NB4 (cell line): Measurements from ENCODE around the gene SS18L1.

Experiments
- DNase-seq: peaks from one replicate; pipeline ENCODE4 v3.0.0; 2010; ENCODE audit warnings: low read depth
- H3K4me3 ChIP-seq: one replicate; pipeline ENCODE4 v1.5.1; 2011; ENCODE audit warnings: mild to moderate bottlenecking, low read depth, low read length, moderate library complexity
- MYC ChIP-seq: IDR thresholded peaks from 2 replicates; pipeline ENCODE4 v1.6.1; 2011; ENCODE audit warnings: low read depth, low read length
- POLR2A ChIP-seq: IDR thresholded peaks from 2 replicates; pipeline ENCODE4 v1.6.1; 2011; ENCODE audit warnings: mild to moderate bottlenecking; ENCODE audit not compliant: insufficient read length; ENCODE audit errors: extremely low read depth
- TF ChIP-seq, protein P1 (sequence below): IDR thresholded peaks from 2 replicates; pipeline ENCODE4 v1.6.1; 2011; ENCODE audit warnings: low read depth, low read length
- TF ChIP-seq, protein P2 (sequence below): IDR thresholded peaks from one replicate; pipeline ENCODE4 v1.5.1; 2012; ENCODE audit warnings: low read depth, low read length

SS18L1 gene

GRCh38 chr20:62209850-62210495 is 66.4 kb downstream of the SS18L1 start:
- H3K4me3 ChIP-seq = no peak overlapping the region
- TF ChIP-seq MYC = no peak
- TF ChIP-seq, protein P1, sequence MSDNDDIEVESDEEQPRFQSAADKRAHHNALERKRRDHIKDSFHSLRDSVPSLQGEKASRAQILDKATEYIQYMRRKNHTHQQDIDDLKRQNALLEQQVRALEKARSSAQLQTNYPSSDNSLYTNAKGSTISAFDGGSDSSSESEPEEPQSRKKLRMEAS = no peak
- TF ChIP-seq POLR2A = no peak

GRCh38 chr20:62210496-62210855 is 66.9 kb downstream of the SS18L1 start:
- TF ChIP-seq, protein P1 = no peak
- no peak for TF ChIP-seq POLR2A
- TF ChIP-seq MYC = no peak
- TF ChIP-seq, protein P2, sequence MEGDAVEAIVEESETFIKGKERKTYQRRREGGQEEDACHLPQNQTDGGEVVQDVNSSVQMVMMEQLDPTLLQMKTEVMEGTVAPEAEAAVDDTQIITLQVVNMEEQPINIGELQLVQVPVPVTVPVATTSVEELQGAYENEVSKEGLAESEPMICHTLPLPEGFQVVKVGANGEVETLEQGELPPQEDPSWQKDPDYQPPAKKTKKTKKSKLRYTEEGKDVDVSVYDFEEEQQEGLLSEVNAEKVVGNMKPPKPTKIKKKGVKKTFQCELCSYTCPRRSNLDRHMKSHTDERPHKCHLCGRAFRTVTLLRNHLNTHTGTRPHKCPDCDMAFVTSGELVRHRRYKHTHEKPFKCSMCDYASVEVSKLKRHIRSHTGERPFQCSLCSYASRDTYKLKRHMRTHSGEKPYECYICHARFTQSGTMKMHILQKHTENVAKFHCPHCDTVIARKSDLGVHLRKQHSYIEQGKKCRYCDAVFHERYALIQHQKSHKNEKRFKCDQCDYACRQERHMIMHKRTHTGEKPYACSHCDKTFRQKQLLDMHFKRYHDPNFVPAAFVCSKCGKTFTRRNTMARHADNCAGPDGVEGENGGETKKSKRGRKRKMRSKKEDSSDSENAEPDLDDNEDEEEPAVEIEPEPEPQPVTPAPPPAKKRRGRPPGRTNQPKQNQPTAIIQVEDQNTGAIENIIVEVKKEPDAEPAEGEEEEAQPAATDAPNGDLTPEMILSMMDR = no peak
- no peak for DNase-seq
- no peak overlapping the region for H3K4me3 ChIP-seq

More at GRCh38 chr20:62209850-62210495, 66.4 kb downstream of the SS18L1 start:
- DNase-seq = no peak

GRCh38 chr20:62211216-62211615 is 67.6 kb downstream of the SS18L1 start:
- TF ChIP-seq POLR2A (no peak), MYC (no peak)
- TF ChIP-seq, protein P1 = no peak
- TF ChIP-seq, protein P2 = no peak
- H3K4me3 ChIP-seq = no peak overlapping the region
- no peak for DNase-seq

DNA sequence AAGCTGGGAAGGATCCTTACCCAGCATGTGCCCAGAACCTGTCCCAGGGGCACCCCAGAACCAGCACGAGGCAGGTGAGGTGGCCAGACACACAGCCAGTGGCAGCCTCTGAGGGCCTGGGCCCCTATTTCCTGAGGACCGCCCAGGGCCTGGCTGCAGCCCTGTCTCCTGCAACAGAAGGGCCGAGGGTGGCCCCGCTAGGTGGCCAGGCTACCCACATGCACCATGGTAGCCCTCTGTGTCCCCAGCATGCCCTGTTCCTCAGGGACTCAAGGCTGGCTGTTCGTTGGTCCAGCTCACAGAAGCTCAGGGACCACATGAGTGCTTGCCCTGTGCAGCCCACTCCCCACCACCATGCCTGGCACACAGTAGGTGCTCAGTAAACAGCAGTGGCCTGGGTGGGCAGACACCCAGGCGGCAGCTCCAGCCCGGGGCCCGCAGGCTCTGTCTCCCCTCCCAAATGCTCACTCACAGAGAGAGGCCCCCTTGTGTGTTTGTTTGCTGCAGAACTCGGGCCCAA is 68.3 kb downstream of the SS18L1 start:
- no peak for DNase-seq
- TF ChIP-seq, protein P1 = no peak
- TF ChIP-seq, protein P2 = no peak
- no peak for TF ChIP-seq POLR2A
- TF ChIP-seq MYC = no peak
- no peak overlapping the region for H3K4me3 ChIP-seq

GRCh38 chr20:62212299-62212698 is 68.7 kb downstream of the SS18L1 start:
- TF ChIP-seq MYC (no peak), POLR2A (no peak)
- TF ChIP-seq, protein P2 = no peak
- TF ChIP-seq, protein P1 = no peak
- DNase-seq = no peak
- H3K4me3 ChIP-seq = no peak overlapping the region

- no peak for DNase-seq
- H3K4me3 ChIP-seq = no peak overlapping the region
- TF ChIP-seq MYC (no peak), POLR2A (no peak)
- TF ChIP-seq, protein P1 = no peak
- TF ChIP-seq, protein P2 = no peak
Observed at GRCh38 chr20:62214067-62214466, 70.5 kb downstream of the SS18L1 start.
